Uterus (tissue), 2 donors: ENCODE data around the gene SNX3.

Experiments used
- POLR2A ChIP-seq, 2 donors: fragments of 450-650 bp; IDR thresholded peaks; one replicate each; pipeline ENCODE4 v1.6.1; 2016; ENCODE audit warnings: antibody characterized with exemption in 2 of 2, mild to moderate bottlenecking in 1 of 2, moderate library complexity in 1 of 2
- TF ChIP-seq, protein P1 (sequence below), 4 experiments: fragments of 200-600 bp in 2 of 4; fragments of 450-650 bp in 2 of 4; sonication (generic) in 2 of 4; IDR thresholded peaks; one replicate each; pipeline ENCODE4 v1.5.1; 2016 to 2019; ENCODE audit warnings: antibody characterized with exemption in 4 of 4, mild to moderate bottlenecking in 2 of 4, moderate library complexity in 1 of 4

DNA sequence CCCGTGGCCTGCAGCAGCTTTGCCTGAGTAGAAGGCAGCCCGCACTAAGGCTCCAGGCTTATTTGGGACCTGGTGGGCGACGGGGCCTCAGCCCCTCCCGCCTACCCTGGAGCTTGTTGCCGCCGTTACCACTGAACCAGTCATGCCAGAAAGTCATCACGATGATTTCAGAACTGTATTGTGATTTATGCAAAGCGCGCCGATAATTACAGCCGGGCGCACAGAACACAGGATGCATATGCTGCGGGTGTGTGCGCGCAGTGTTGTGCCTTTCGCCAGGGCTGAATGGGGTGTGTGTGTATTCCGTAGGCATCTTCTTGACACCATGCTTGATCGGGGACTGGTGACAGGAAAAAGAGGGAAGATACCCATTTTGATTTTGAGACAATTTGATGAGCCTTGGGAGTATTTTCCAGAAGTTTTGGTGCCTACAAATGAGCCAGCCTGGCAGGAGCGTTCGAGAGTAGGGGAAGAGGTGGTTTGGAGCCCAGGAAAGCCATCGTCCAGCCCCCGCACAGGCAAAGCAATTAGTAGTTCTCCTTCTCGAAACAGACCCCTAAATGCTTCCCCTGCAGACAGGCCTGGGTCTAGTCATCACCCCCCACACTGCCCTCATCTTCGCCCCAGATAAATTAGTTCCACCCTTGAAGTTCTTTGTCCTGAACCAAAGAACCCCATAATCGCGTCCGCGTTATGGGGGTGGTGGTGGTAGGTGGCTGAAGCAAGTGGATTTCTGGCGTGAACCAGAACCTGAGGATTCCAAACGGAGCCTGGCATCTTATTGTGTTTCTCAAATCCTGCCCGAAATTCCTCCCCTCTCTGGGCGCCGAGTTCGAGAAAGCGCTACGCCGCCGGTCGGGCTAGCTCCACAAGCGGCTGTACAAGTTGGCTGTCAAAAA lies 96.9 kb downstream of the SNX3 start:
- TF ChIP-seq, protein P1, sequence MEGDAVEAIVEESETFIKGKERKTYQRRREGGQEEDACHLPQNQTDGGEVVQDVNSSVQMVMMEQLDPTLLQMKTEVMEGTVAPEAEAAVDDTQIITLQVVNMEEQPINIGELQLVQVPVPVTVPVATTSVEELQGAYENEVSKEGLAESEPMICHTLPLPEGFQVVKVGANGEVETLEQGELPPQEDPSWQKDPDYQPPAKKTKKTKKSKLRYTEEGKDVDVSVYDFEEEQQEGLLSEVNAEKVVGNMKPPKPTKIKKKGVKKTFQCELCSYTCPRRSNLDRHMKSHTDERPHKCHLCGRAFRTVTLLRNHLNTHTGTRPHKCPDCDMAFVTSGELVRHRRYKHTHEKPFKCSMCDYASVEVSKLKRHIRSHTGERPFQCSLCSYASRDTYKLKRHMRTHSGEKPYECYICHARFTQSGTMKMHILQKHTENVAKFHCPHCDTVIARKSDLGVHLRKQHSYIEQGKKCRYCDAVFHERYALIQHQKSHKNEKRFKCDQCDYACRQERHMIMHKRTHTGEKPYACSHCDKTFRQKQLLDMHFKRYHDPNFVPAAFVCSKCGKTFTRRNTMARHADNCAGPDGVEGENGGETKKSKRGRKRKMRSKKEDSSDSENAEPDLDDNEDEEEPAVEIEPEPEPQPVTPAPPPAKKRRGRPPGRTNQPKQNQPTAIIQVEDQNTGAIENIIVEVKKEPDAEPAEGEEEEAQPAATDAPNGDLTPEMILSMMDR (IDR thresholded peaks at IDR 0.05) = no peak
- no peak for TF ChIP-seq POLR2A (IDR thresholded peaks at IDR 0.05)
